Lower leg skin (tissue), 4 donors: ENCODE data around the gene ZNF365. TPM values are rescaled to one million over a fixed set of nuclear protein-coding genes. Genes with fewer than 3 reads are reported as not detected.

ENCODE experiments used
- DNase-seq, 2 donors: peaks; one replicate each; pipeline ENCODE4 v3.0.0-alpha.2; 2019; ENCODE audit warnings: low spot score in 2 of 2
- H3K4me3 ChIP-seq: fragments of 200-600 bp; sonication (generic); 2 replicates; pipeline ENCODE4 v1.5.1; 2017; ENCODE audit warnings: mild to moderate bottlenecking, low read depth; ENCODE audit not compliant: poor library complexity, severe bottlenecking
- CTCF ChIP-seq, 3 donors: fragments of 450-650 bp; IDR thresholded peaks; one replicate each; pipeline ENCODE4 v1.5.1; 2016; ENCODE audit warnings: antibody characterized with exemption in 3 of 3, mild to moderate bottlenecking in 3 of 3, moderate library complexity in 2 of 3
- POLR2A ChIP-seq, 2 donors: fragments of 450-650 bp; IDR thresholded peaks; one replicate each; pipeline ENCODE4 v1.6.1; 2016 to 2017; ENCODE audit warnings: antibody characterized with exemption in 2 of 2, mild to moderate bottlenecking in 1 of 2, moderate library complexity in 1 of 2
- WGBS, 2 donors: methylation state at CpG; one replicate each; pipeline ENCODE4 v1.1.5; 2018; 5-methylcytosine and 5-hydroxymethylcytosine counted together
- intact Hi-C: fragments of 100-400 bp; cut with DNase I; formaldehyde crosslinking; loops from one replicate; pipeline ENCODE4 v1.15.0; 2023; ENCODE audit warnings: low total_unique reads
- total RNA-seq, 4 donors: library from RNA; depleted of rRNA; stranded (reverse); fragments of >200 nt; gene quantifications; one replicate each; pipeline ENCODE4 v1.1.0, GENCODE V29; 2016

The ZNF365 gene
- total RNA-seq, 4 donors from 2014 or later = 0.30 to 4.7 (median 1.1) TPM

- H3K4me3 ChIP-seq = no peak overlapping the region
- TF ChIP-seq POLR2A (IDR thresholded peaks at IDR 0.05) (no peak), CTCF (IDR thresholded peaks at IDR 0.05) (no peak)
- 80 to 83% methylated on average over 4 of the region's 4 CpGs for WGBS, 2 donors
- no peak for DNase-seq
- intact Hi-C loops = no loop called here
These were observed 12.5 kb downstream of the ZNF365 start for GRCh38 chr10:62386356-62387320.

- intact Hi-C loops = no loop called here
- 93% methylated on average over 9 of the region's 9 CpGs for WGBS, 2 donors
- H3K4me3 ChIP-seq = no peak overlapping the region
- no peak for DNase-seq
- TF ChIP-seq CTCF (IDR thresholded peaks at IDR 0.05) (no peak), POLR2A (IDR thresholded peaks at IDR 0.05) (no peak)
These were observed 14.2 kb downstream of the ZNF365 start for GRCh38 chr10:62388328-62388727.

- no peak overlapping the region for H3K4me3 ChIP-seq
- intact Hi-C loops = no loop called here
- WGBS, 2 donors = 89 to 92% methylated on average over 2 of the region's 2 CpGs
- DNase-seq = no peak
- TF ChIP-seq POLR2A (IDR thresholded peaks at IDR 0.05) (no peak), CTCF (IDR thresholded peaks at IDR 0.05) (no peak)
These were observed 16.5 kb downstream of the ZNF365 start for GRCh38 chr10:62390497-62391176.

- intact Hi-C loops = no loop called here
- DNase-seq = no peak
These were observed 19.1 kb downstream of the ZNF365 start for GRCh38 chr10:62393237-62393636.

GRCh38 chr10:62394556-62395018, 20.4 kb downstream of the ZNF365 start:
- no peak overlapping the region for H3K4me3 ChIP-seq
- intact Hi-C loops = no loop called here
- TF ChIP-seq CTCF (IDR thresholded peaks at IDR 0.05) = no peak
- TF ChIP-seq POLR2A (IDR thresholded peaks at IDR 0.05) = no peak
- WGBS, 2 donors = 44 to 52% methylated on average over 2 of the region's 2 CpGs
- no peak for DNase-seq

More at GRCh38 chr10:62393237-62393636, 19.1 kb downstream of the ZNF365 start:
- H3K4me3 ChIP-seq = no peak overlapping the region
- no peak for TF ChIP-seq CTCF (IDR thresholded peaks at IDR 0.05)
- no peak for TF ChIP-seq POLR2A (IDR thresholded peaks at IDR 0.05)
- 88 to 92% methylated on average over 4 of the region's 4 CpGs for WGBS, 2 donors
